Glutamatergic neuron (in vitro differentiated cells): ENCODE results near the gene CBR4. TPM values are rescaled to one million over a fixed set of nuclear protein-coding genes. Genes with fewer than 3 reads are reported as not detected.
A peak's percentile ranks its signal among the peaks of the same experiment; 100 is the strongest.

Source experiments
- DNase-seq: peaks from one replicate; pipeline ENCODE4 v3.0.0; 2022
- H3K27ac Mint-ChIP-seq: one replicate; pipeline ENCODE4 v1.8.0; 2020; ENCODE audit warnings: mild to moderate bottlenecking, mixed read lengths, inconsistent platforms; ENCODE audit not compliant: unreplicated experiment
- H3K27me3 Mint-ChIP-seq: one replicate; pipeline ENCODE4 v1.8.0; 2020; ENCODE audit warnings: mild to moderate bottlenecking, moderate library complexity, mixed read lengths, inconsistent platforms; ENCODE audit not compliant: unreplicated experiment
- H3K36me3 Mint-ChIP-seq: one replicate; pipeline ENCODE4 v1.8.0; 2020; ENCODE audit warnings: mild to moderate bottlenecking, mixed read lengths, inconsistent platforms; ENCODE audit not compliant: unreplicated experiment
- H3K4me1 Mint-ChIP-seq: one replicate; pipeline ENCODE4 v1.8.0; 2020; ENCODE audit warnings: mild to moderate bottlenecking, low read depth, mixed read lengths, inconsistent platforms; ENCODE audit not compliant: unreplicated experiment
- H3K4me3 Mint-ChIP-seq: one replicate; pipeline ENCODE4 v1.8.0; 2020; ENCODE audit warnings: mild to moderate bottlenecking, mixed read lengths, inconsistent platforms; ENCODE audit not compliant: unreplicated experiment
- H3K9me3 Mint-ChIP-seq: one replicate; pipeline ENCODE4 v1.8.0; 2020; ENCODE audit warnings: mild to moderate bottlenecking, moderate library complexity, mixed read lengths, inconsistent platforms; ENCODE audit not compliant: unreplicated experiment
- total RNA-seq: library from RNA; stranded (reverse); fragmentation: NEBNext Ultra II Directional; extraction: Animal tissue kit (Norgen Biotek cat#: 25700); gene quantifications from one replicate; pipeline ENCODE4 v1.2.1, GENCODE V29; 2021; ENCODE audit not compliant: unreplicated experiment
- TF ChIP-seq, protein P1 (sequence below): fragments of 200-600 bp; sonication (generic); IDR thresholded peaks from one replicate; pipeline ENCODE4 v1.5.0; 2021; ENCODE audit not compliant: partially characterized antibody, unreplicated experiment

The CBR4 gene
- total RNA-seq, 1 donor from 2014 or later = 59.1 TPM

- no peaks in the 10 kb centered on the region for H3K27me3 Mint-ChIP-seq
- H3K36me3 Mint-ChIP-seq = peaks cover 33% of the 10 kb centered on the region
- H3K4me1 Mint-ChIP-seq = no peaks in the 10 kb centered on the region
- H3K27ac Mint-ChIP-seq = no peak overlapping the region
- H3K4me3 Mint-ChIP-seq = no peak overlapping the region
- DNase-seq = no peak
- peaks cover 4% of the 10 kb centered on the region for H3K9me3 Mint-ChIP-seq
- TF ChIP-seq, protein P1, sequence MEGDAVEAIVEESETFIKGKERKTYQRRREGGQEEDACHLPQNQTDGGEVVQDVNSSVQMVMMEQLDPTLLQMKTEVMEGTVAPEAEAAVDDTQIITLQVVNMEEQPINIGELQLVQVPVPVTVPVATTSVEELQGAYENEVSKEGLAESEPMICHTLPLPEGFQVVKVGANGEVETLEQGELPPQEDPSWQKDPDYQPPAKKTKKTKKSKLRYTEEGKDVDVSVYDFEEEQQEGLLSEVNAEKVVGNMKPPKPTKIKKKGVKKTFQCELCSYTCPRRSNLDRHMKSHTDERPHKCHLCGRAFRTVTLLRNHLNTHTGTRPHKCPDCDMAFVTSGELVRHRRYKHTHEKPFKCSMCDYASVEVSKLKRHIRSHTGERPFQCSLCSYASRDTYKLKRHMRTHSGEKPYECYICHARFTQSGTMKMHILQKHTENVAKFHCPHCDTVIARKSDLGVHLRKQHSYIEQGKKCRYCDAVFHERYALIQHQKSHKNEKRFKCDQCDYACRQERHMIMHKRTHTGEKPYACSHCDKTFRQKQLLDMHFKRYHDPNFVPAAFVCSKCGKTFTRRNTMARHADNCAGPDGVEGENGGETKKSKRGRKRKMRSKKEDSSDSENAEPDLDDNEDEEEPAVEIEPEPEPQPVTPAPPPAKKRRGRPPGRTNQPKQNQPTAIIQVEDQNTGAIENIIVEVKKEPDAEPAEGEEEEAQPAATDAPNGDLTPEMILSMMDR = no peak
These were observed 64.8 kb downstream of the CBR4 start for GRCh38 chr4:168945291-168945690.

DNA sequence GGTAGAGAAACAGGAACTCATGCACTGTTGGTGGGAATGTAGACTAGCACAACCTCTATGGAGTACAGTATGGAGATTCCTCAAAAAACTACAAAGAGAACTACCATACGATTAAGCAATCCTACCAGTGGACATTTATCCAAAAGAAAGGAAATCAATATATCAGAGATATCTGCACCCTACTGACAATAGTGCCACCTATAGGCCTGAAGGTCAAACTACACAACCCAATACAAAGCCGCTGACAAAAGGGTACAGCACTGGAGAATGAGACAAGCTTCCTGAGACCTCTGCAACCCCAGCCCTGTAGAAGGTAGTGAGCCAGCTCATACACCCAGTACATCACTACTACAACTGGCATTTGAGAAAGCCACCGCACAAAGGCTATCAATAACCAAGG, 67.1 kb downstream of the CBR4 start:
- H3K36me3 Mint-ChIP-seq = peaks cover 30% of the 10 kb centered on the region
- H3K27ac Mint-ChIP-seq = no peak overlapping the region
- peaks cover 9% of the 10 kb centered on the region for H3K9me3 Mint-ChIP-seq
- no peaks in the 10 kb centered on the region for H3K4me1 Mint-ChIP-seq
- no peak for DNase-seq
- TF ChIP-seq, protein P1 = peak; percentile 73
- H3K4me3 Mint-ChIP-seq = no peak overlapping the region
- peaks cover 2% of the 10 kb centered on the region for H3K27me3 Mint-ChIP-seq
